Astrocyte (in vitro differentiated cells and primary cell): ENCODE results near the gene ADAMTS19. TPM values are rescaled to one million over a fixed set of nuclear protein-coding genes. Genes with fewer than 3 reads are reported as not detected.

ENCODE experiments used
- DNase-seq: peaks from one replicate; pipeline ENCODE4 v3.0.0-alpha.2; 2010; ENCODE audit warnings: low read depth
- FAIRE-seq: peaks from 2 replicates; lab custom pipeline; 2011; peaks lifted over from hg19 to GRCh38; lab: Jason Lieb, UNC
- H2AFZ ChIP-seq: 2 replicates; pipeline ENCODE4 v1.6.0; 2012; ENCODE audit warnings: low read depth, low read length, inconsistent platforms
- H3K27ac ChIP-seq: 2 replicates; pipeline ENCODE4 v1.5.1; 2011; ENCODE audit warnings: low read depth, low read length, inconsistent platforms
- H3K27me3 ChIP-seq: 2 replicates; pipeline ENCODE4 v1.6.0; 2011; ENCODE audit warnings: low read length, inconsistent platforms; ENCODE audit not compliant: insufficient read depth
- H3K36me3 ChIP-seq: 2 replicates; pipeline ENCODE4 v1.5.1; 2011; ENCODE audit warnings: low read length, inconsistent platforms; ENCODE audit not compliant: insufficient read depth
- H3K4me1 ChIP-seq: 2 replicates; pipeline ENCODE4 v1.5.1; 2011; ENCODE audit warnings: low read length, inconsistent platforms; ENCODE audit not compliant: insufficient read depth
- H3K4me2 ChIP-seq: 2 replicates; pipeline ENCODE4 v1.6.0; 2012; ENCODE audit warnings: low read length, inconsistent platforms
- H3K4me3 ChIP-seq: 2 replicates; pipeline ENCODE4 v1.5.1; 2011; ENCODE audit warnings: low read depth, mild to moderate bottlenecking, low read length, inconsistent platforms; ENCODE audit not compliant: insufficient read depth
- H3K79me2 ChIP-seq: 2 replicates; pipeline ENCODE4 v1.6.0; 2012; ENCODE audit warnings: mild to moderate bottlenecking, low read length, inconsistent platforms; ENCODE audit not compliant: insufficient read depth
- H3K9ac ChIP-seq: 2 replicates; pipeline ENCODE4 v1.6.0; 2012; ENCODE audit warnings: mild to moderate bottlenecking, low read length, inconsistent platforms
- H3K9me3 ChIP-seq: 2 replicates; pipeline ENCODE4 v1.5.1; 2012; ENCODE audit warnings: low read depth, mild to moderate bottlenecking, low read length, inconsistent platforms; ENCODE audit not compliant: insufficient read depth
- H4K20me1 ChIP-seq: 2 replicates; pipeline ENCODE4 v1.6.0; 2012; ENCODE audit warnings: low read length, inconsistent platforms; ENCODE audit not compliant: insufficient read depth
- H3K27ac Mint-ChIP-seq: one replicate; pipeline ENCODE4 v1.8.0; 2021; ENCODE audit warnings: mild to moderate bottlenecking, mixed read lengths; ENCODE audit not compliant: unreplicated experiment
- H3K27me3 Mint-ChIP-seq: one replicate; pipeline ENCODE4 v1.8.0; 2021; ENCODE audit warnings: low read depth, mixed read lengths; ENCODE audit not compliant: unreplicated experiment
- H3K36me3 Mint-ChIP-seq: one replicate; pipeline ENCODE4 v1.8.0; 2021; ENCODE audit warnings: low read depth, mixed read lengths; ENCODE audit not compliant: unreplicated experiment
- H3K4me1 Mint-ChIP-seq: one replicate; pipeline ENCODE4 v1.8.0; 2021; ENCODE audit warnings: low read depth, mixed read lengths; ENCODE audit not compliant: unreplicated experiment
- H3K4me3 Mint-ChIP-seq: one replicate; pipeline ENCODE4 v1.8.0; 2021; ENCODE audit warnings: mild to moderate bottlenecking, moderate library complexity, mixed read lengths; ENCODE audit not compliant: unreplicated experiment
- H3K9me3 Mint-ChIP-seq: one replicate; pipeline ENCODE4 v1.8.0; 2021; ENCODE audit warnings: mild to moderate bottlenecking, mixed read lengths; ENCODE audit not compliant: unreplicated experiment
- CTCF ChIP-seq: IDR thresholded peaks from 2 replicates; pipeline ENCODE4 v1.5.1; 2011; ENCODE audit warnings: low read depth, mild to moderate bottlenecking, inconsistent platforms, low read length, moderate library complexity; ENCODE audit not compliant: insufficient read depth
- EZH2 ChIP-seq: IDR thresholded peaks from 2 replicates; pipeline ENCODE4 v1.6.1; 2012; ENCODE audit warnings: mild to moderate bottlenecking, low read length, inconsistent platforms; ENCODE audit not compliant: insufficient read depth
- total RNA-seq: library from RNA; stranded (reverse); gene quantifications from 2 replicates; pipeline ENCODE4 v1.2.1, GENCODE V29; 2021

Gene ADAMTS19
- total RNA-seq, 1 donor from 2014 or later: 0.61 TPM

- no peaks in the 10 kb centered on the region for H3K27me3 Mint-ChIP-seq
- no peak for FAIRE-seq
Observed at GRCh38 chr5:129496421-129496820, 36.3 kb downstream of the ADAMTS19 start.

GRCh38 chr5:129496864-129497595 is 36.9 kb downstream of the ADAMTS19 start:
- no peaks in the 10 kb centered on the region for H3K4me1 ChIP-seq
- no peak overlapping the region for H3K27ac ChIP-seq
- no peaks in the 10 kb centered on the region for H4K20me1 ChIP-seq
- no peak overlapping the region for H3K9ac ChIP-seq
- H3K4me1 Mint-ChIP-seq: no peaks in the 10 kb centered on the region
- no peaks in the 10 kb centered on the region for H3K9me3 ChIP-seq
- no peaks in the 10 kb centered on the region for H3K36me3 Mint-ChIP-seq
- TF ChIP-seq EZH2: no peak
- TF ChIP-seq CTCF: no peak
- no peaks in the 10 kb centered on the region for H3K27me3 Mint-ChIP-seq
- H2AFZ ChIP-seq: no peak overlapping the region
- H3K27me3 ChIP-seq: no peaks in the 10 kb centered on the region
- no peak overlapping the region for H3K27ac Mint-ChIP-seq
- H3K9me3 Mint-ChIP-seq: no peaks in the 10 kb centered on the region
- no peak overlapping the region for H3K4me3 Mint-ChIP-seq
- no peak overlapping the region for H3K4me2 ChIP-seq
- no peak for DNase-seq
- no peak overlapping the region for H3K4me3 ChIP-seq
- H3K36me3 ChIP-seq: no peaks in the 10 kb centered on the region
- no peak for FAIRE-seq
- no peaks in the 10 kb centered on the region for H3K79me2 ChIP-seq

More at GRCh38 chr5:129496421-129496820, 36.3 kb downstream of the ADAMTS19 start:
- Mint-ChIP-seq H3K4me1 (no peaks in the 10 kb centered on the region), H3K27ac (no peak overlapping the region), H3K4me3 (no peak overlapping the region), H3K36me3 (no peaks in the 10 kb centered on the region), H3K9me3 (no peaks in the 10 kb centered on the region)
- Histone ChIP-seq H3K4me1 (no peaks in the 10 kb centered on the region), H3K4me3 (no peak overlapping the region), H4K20me1 (no peaks in the 10 kb centered on the region), H2AFZ (no peak overlapping the region), H3K27ac (no peak overlapping the region), H3K36me3 (no peaks in the 10 kb centered on the region), H3K9me3 (no peaks in the 10 kb centered on the region), H3K4me2 (no peak overlapping the region), H3K9ac (no peak overlapping the region), H3K79me2 (no peaks in the 10 kb centered on the region), H3K27me3 (no peaks in the 10 kb centered on the region)
- no peak for TF ChIP-seq EZH2
- no peak for TF ChIP-seq CTCF
- DNase-seq: no peak

GRCh38 chr5:129499208-129499852 is 39.2 kb downstream of the ADAMTS19 start:
- FAIRE-seq (no peak), DNase-seq (no peak)
- no peaks in the 10 kb centered on the region for H3K36me3 Mint-ChIP-seq
- Histone ChIP-seq H3K36me3 (no peaks in the 10 kb centered on the region), H3K27ac (no peak overlapping the region), H3K4me1 (no peaks in the 10 kb centered on the region), H4K20me1 (no peaks in the 10 kb centered on the region), H3K27me3 (no peaks in the 10 kb centered on the region), H3K9ac (no peak overlapping the region), H3K9me3 (no peaks in the 10 kb centered on the region), H3K4me2 (no peak overlapping the region), H2AFZ (no peak overlapping the region), H3K4me3 (no peak overlapping the region), H3K79me2 (no peaks in the 10 kb centered on the region)
- no peaks in the 10 kb centered on the region for H3K4me1 Mint-ChIP-seq
- H3K27me3 Mint-ChIP-seq: no peaks in the 10 kb centered on the region
- H3K27ac Mint-ChIP-seq: no peak overlapping the region
- no peaks in the 10 kb centered on the region for H3K9me3 Mint-ChIP-seq
- no peak for TF ChIP-seq CTCF
- no peak for TF ChIP-seq EZH2
- no peak overlapping the region for H3K4me3 Mint-ChIP-seq
